CD4-positive, alpha-beta T cell treated with Interleukin-12 subunit alpha and Interleukin-12 subunit beta, for 1 hour (primary cell): Measurements from ENCODE around the gene DGKA.
A peak's percentile ranks its signal among the peaks of the same experiment; 100 is the strongest.
"Not testable (repeated sequence)": the region's sequence is repeated elsewhere in the genome, so short reads cannot be mapped to it uniquely, and the experiment has no call there.

ENCODE experiments used
- DNase-seq: peaks from one replicate; pipeline ENCODE4 v3.0.0-alpha.2; 2020

Gene DGKA

GRCh38 chr12:55930771-55931316, at the start of gene DGKA:
Gene DGKA, plus strand, starts transcription at chr12:55931162. Its CDS starts 5,342 bp downstream, at chr12:55936504.
- peak; percentile 70 for DNase-seq

GRCh38 chr12:55885113-55885512, 45.8 kb upstream of the DGKA start:
- no peak for DNase-seq

- no peak for DNase-seq
Measured at GRCh38 chr12:55891310-55891709, 39.7 kb upstream of the DGKA start.

- no peak for DNase-seq
Measured at GRCh38 chr12:55893723-55894122, 37.2 kb upstream of the DGKA start.

- no peak for DNase-seq
Measured at GRCh38 chr12:55899082-55899481, 31.9 kb upstream of the DGKA start.

GRCh38 chr12:55901881-55902490, 29.0 kb upstream of the DGKA start:
- no peak for DNase-seq

- no peak for DNase-seq
Measured at GRCh38 chr12:55906056-55906455, 24.9 kb upstream of the DGKA start.

- no peak for DNase-seq
Measured at GRCh38 chr12:55908726-55909512, 22.0 kb upstream of the DGKA start.

GRCh38 chr12:55909513-55909884, 21.5 kb upstream of the DGKA start:
- no peak for DNase-seq

GRCh38 chr12:55912908-55913307, 18.1 kb upstream of the DGKA start:
- DNase-seq: no peak

GRCh38 chr12:55915482-55915859, 15.5 kb upstream of the DGKA start:
- no peak for DNase-seq

- not testable (repeated sequence) for DNase-seq
Measured at GRCh38 chr12:55919032-55919431, 11.9 kb upstream of the DGKA start.

- no peak for DNase-seq
Measured at GRCh38 chr12:55922126-55922525, 8.8 kb upstream of the DGKA start.

- DNase-seq: not testable (repeated sequence)
Measured at GRCh38 chr12:55923648-55924047, 7.3 kb upstream of the DGKA start.

GRCh38 chr12:55925371-55925770, 5.6 kb upstream of the DGKA start:
- no peak for DNase-seq

GRCh38 chr12:55925870-55926737, 4.9 kb upstream of the DGKA start:
- DNase-seq: no peak

GRCh38 chr12:55926738-55927587, 4.0 kb upstream of the DGKA start:
- DNase-seq: peak; percentile 93

- peak; percentile 78 for DNase-seq
Measured at GRCh38 chr12:55927588-55928502, 3.1 kb upstream of the DGKA start, which contains the start of gene PYM1. Gene PYM1, minus strand, starts transcription at chr12:55927894. Its CDS starts 133 bp downstream, at chr12:55927761.

GRCh38 chr12:55929306-55929791, 1.6 kb upstream of the DGKA start:
- peak; percentile 91 for DNase-seq

- DNase-seq: no peak
Measured at GRCh38 chr12:55931317-55931779, 386 bp downstream of the DGKA start.
